Esophagus muscularis mucosa (tissue), 4 donors: ENCODE results near the gene C14orf119. TPM values are rescaled to one million over a fixed set of nuclear protein-coding genes. Genes with fewer than 3 reads are reported as not detected.

Experiments used
- DNase-seq: peaks from one replicate; pipeline ENCODE4 v3.0.0-alpha.2; 2017; ENCODE audit errors: extremely low spot score
- H3K27ac ChIP-seq, 4 donors: fragments of 200-600 bp; sonication (generic); replicated peaks in 1 of 4; 1 replicate in 3 of 4; 2 replicates in 1 of 4; pipeline ENCODE4 v1.5.1; 2016 to 2019; ENCODE audit warnings: mild to moderate bottlenecking in 1 of 4
- H3K27me3 ChIP-seq, 4 donors: fragments of 200-600 bp; sonication (generic); one replicate each; pipeline versions ENCODE4 v1.5.1 to v1.6.0; 2016 to 2019
- H3K36me3 ChIP-seq, 4 donors: fragments of 200-600 bp; sonication (generic); one replicate each; pipeline ENCODE4 v1.5.1; 2016 to 2019
- H3K4me1 ChIP-seq, 4 donors: fragments of 200-600 bp; sonication (generic); one replicate each; pipeline ENCODE4 v1.5.1; 2016 to 2019
- H3K4me3 ChIP-seq, 4 donors: fragments of 200-600 bp; sonication (generic); 1 replicate in 2 of 4; 2 replicates in 2 of 4; pipeline ENCODE4 v1.5.1; 2016 to 2019; ENCODE audit warnings: mild to moderate bottlenecking in 4 of 4, moderate library complexity in 1 of 4
- H3K9me3 ChIP-seq, 4 donors: fragments of 200-600 bp; sonication (generic); 1 replicate in 3 of 4; 2 replicates in 1 of 4; pipeline ENCODE4 v1.5.1; 2016 to 2019
- CTCF ChIP-seq, 3 experiments: fragments of 200-600 bp in 2 of 3; fragments of 450-650 bp in 1 of 3; sonication (generic) in 2 of 3; IDR thresholded peaks; one replicate each; pipeline ENCODE4 v1.5.1; 2017 to 2019; ENCODE audit warnings: antibody characterized with exemption in 3 of 3, mild to moderate bottlenecking in 2 of 3, moderate library complexity in 1 of 3
- EP300 ChIP-seq: sonication (generic); formaldehyde crosslinking; IDR thresholded peaks from one replicate; pipeline ENCODE4 v1.6.1; 2017; ENCODE audit warnings: antibody characterized with exemption
- POLR2A ChIP-seq: fragments of 450-650 bp; IDR thresholded peaks from one replicate; pipeline ENCODE4 v1.6.1; 2017; ENCODE audit warnings: antibody characterized with exemption, moderate library complexity, mild to moderate bottlenecking, low read depth
- POLR2AphosphoS5 ChIP-seq, 2 donors: sonication (generic); formaldehyde crosslinking; IDR thresholded peaks; one replicate each; pipeline ENCODE4 v1.6.1; 2017; ENCODE audit warnings: antibody characterized with exemption in 2 of 2
- WGBS: methylation state at CpG from one replicate; pipeline ENCODE4 v1.1.5; 2018; 5-methylcytosine and 5-hydroxymethylcytosine counted together
- intact Hi-C: fragments of 100-400 bp; cut with DNase I; formaldehyde crosslinking; loops from one replicate; pipeline ENCODE4 v1.15.1; 2023
- total RNA-seq, 4 donors: library from RNA; depleted of rRNA; stranded (reverse); fragments of >200 nt; gene quantifications; one replicate each; pipeline versions ENCODE4 v1.1.0 to v1.2.1, GENCODE V29; 2016

C14orf119 gene
- total RNA-seq, 4 donors from 2014 or later = 21.2 to 42.5 (median 34.0) TPM

DNA sequence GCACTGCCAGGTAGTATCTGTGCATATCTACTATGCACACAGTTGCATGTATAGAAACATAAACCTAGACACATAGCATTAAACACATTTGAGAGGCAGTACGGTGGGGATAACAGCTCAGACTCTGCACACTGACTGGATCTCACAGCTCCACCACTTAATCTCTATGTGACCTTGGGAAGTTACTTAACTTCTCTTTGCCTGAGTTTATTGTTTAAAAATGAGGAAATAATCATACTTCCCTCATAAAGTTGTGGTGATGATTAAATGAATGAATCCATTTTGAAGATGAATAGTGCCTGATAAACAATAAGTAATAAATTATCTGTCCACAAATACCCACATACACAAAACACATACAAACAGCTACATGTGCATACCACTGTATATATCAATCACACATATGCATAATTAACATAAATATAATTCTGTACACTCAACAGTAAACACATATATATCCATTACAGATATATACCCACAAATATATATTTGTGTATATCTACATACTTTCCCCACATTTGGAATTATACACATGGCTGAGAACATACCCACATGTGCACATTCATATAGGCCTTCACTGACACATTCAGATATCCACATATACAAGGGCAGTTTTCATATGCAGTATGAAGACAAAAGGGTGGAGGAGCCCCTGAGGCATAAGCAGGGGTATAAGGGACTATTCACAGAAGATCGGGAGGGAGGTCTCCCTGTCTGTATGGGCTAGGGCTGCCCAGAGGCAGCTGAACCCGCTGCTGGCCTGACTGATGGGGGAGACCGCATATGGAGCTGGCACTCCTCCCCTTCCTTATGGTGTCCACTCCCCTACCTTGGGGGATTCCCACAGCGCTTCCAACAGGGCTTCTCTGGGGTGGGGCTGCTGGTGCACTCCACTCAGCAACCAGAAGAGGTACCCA lies 43.9 kb upstream of the C14orf119 start:
- no peak for DNase-seq
- Histone ChIP-seq H3K4me3 (no peak overlapping the region), H3K27ac (no peak overlapping the region), H3K4me1 (peaks cover 9 to 10% (median 10%) of the 10 kb centered on the region in 4 donors), H3K9me3 (no peaks in the 10 kb centered on the region), H3K27me3 (peaks cover 0 to 6% (median 0%) of the 10 kb centered on the region in 4 donors), H3K36me3 (no peaks in the 10 kb centered on the region)
- 82% methylated on average over 5 of the region's 5 CpGs for WGBS
- TF ChIP-seq EP300 (no peak), POLR2A (no peak), POLR2AphosphoS5 (IDR thresholded peaks at IDR 0.05) (no peak), CTCF (IDR thresholded peaks at IDR 0.05) (no peak)
- intact Hi-C loops = loop anchor here (2.0 kb wide), 1 partner anchor 57 kb away; no protein-coding TSS in a partner anchor

DNA sequence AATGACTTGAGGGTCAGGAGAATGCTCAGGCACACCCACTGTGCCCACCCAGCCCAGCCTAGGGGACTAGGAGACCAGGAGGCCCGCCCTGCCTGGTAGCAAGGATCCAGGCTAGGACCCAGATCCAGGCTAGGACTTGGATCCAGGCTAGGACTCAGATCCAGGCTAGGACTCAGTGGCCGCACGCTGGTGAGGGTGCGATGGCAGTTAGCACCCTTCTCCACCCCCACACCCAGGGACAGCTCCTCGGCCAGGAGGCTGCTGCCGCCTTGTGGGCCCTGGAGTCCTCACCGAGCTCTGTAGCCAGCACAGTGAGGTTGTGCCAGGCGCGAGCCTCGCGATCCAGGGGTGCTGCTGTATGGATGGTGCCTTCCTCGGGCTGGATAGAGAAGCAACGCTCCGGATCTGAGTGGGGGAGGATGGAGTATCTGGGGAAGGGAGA lies 43.1 kb upstream of the C14orf119 start:
- WGBS = 60% methylated on average over 13 of the region's 14 CpGs
- no peak overlapping the region for H3K4me3 ChIP-seq
- intact Hi-C loops = no loop called here
- TF ChIP-seq POLR2AphosphoS5 (IDR thresholded peaks at IDR 0.05) = no peak
- no peak for TF ChIP-seq EP300
- no peak for TF ChIP-seq CTCF (IDR thresholded peaks at IDR 0.05)
- no peak for TF ChIP-seq POLR2A
- peaks cover 11 to 18% (median 17%) of the 10 kb centered on the region in 4 donors for H3K4me1 ChIP-seq
- DNase-seq = no peak
- no peaks in the 10 kb centered on the region for H3K36me3 ChIP-seq
- H3K27ac ChIP-seq = no peak overlapping the region
- no peaks in the 10 kb centered on the region for H3K9me3 ChIP-seq
- H3K27me3 ChIP-seq = peaks cover 0 to 6% (median 0%) of the 10 kb centered on the region in 4 donors

DNA sequence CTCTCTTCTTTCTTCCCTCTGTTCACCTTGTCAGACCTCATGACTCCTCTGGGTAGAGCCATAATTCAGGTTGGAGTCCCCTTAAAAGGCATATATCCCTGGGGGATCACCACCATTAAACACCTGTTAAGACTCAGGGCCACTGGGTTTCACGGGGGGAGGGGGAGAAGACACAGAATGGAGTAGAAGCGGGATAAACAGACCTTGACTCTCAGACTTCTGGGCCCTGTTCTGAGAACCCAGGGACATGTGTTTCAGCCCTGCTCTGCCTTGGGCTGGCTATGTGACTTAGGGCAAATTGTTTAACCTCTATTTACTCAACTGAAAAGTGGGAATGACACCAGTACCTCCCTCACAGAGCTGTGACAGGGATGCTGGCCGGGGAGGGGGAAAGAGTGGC lies 42.6 kb upstream of the C14orf119 start:
- TF ChIP-seq POLR2AphosphoS5 (IDR thresholded peaks at IDR 0.05) = no peak
- TF ChIP-seq CTCF (IDR thresholded peaks at IDR 0.05) = no peak
- TF ChIP-seq POLR2A = no peak
- no peak for TF ChIP-seq EP300
- H3K27me3 ChIP-seq = peaks cover 0 to 4% (median 0%) of the 10 kb centered on the region in 4 donors
- H3K9me3 ChIP-seq = no peaks in the 10 kb centered on the region
- H3K36me3 ChIP-seq = no peaks in the 10 kb centered on the region
- H3K4me3 ChIP-seq = no peak overlapping the region
- no peak overlapping the region for H3K27ac ChIP-seq
- H3K4me1 ChIP-seq = peaks cover 11 to 22% (median 18%) of the 10 kb centered on the region in 4 donors
- 82% methylated on average over 3 of the region's 3 CpGs for WGBS
- intact Hi-C loops = no loop called here
- DNase-seq = no peak

DNA sequence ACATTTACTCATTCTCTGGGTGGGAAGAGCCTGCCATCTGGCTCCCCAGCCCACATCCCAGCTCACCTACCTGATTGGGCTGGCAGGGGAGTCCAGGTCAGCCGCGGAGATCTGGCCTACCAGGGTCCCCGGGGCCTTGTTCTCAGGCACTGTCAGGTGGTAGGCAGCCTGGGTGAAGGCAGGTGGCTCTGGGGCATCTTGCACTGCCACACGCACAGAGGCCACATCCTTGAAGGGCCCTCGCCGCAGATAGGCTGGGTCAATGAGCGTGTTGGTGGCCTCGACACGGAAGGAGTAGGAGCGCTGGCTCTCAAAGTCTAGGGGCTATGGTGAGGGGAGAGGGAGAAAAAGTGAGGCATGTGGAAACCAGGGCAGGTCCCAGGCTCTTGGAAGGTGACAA lies 41.9 kb upstream of the C14orf119 start:
- 91% methylated on average over 8 of the region's 10 CpGs for WGBS
- Histone ChIP-seq H3K4me3 (no peak overlapping the region), H3K27me3 (no peaks in the 10 kb centered on the region), H3K4me1 (peaks cover 11 to 30% (median 24%) of the 10 kb centered on the region in 4 donors), H3K36me3 (peaks cover 0 to 3% (median 0%) of the 10 kb centered on the region in 4 donors), H3K27ac (no peak overlapping the region), H3K9me3 (no peaks in the 10 kb centered on the region)
- no peak for DNase-seq
- TF ChIP-seq POLR2A (no peak), EP300 (no peak), CTCF (IDR thresholded peaks at IDR 0.05) (no peak), POLR2AphosphoS5 (IDR thresholded peaks at IDR 0.05) (no peak)
- intact Hi-C loops = no loop called here
